Aorta (tissue), 5 donors: ENCODE results near the gene INPP4A. TPM values are rescaled to one million over a fixed set of nuclear protein-coding genes. Genes with fewer than 3 reads are reported as not detected.

ENCODE experiments used
- ATAC-seq: fragments of 200-7000 bp; cut with Tn5 transposase; one replicate; pipeline ENCODE4 v1.9.1; 2022; ENCODE audit warnings: moderate library complexity; ENCODE audit not compliant: low FRiP score
- DNase-seq, 2 donors: peaks; one replicate each; pipeline ENCODE4 v3.0.0-alpha.2; 2020
- H3K27ac ChIP-seq, 2 donors: one replicate each; pipeline ENCODE4 v1.5.1; 2013; ENCODE audit warnings: low read length in 2 of 2, mild to moderate bottlenecking in 2 of 2, moderate library complexity in 2 of 2, control low read depth in 1 of 2, inconsistent platforms in 1 of 2, low read depth in 1 of 2
- H3K27me3 ChIP-seq, 2 donors: one replicate each; pipeline ENCODE4 v1.6.1; 2013; ENCODE audit warnings: control low read depth in 1 of 2, low read length in 1 of 2, mild to moderate bottlenecking in 1 of 2, moderate library complexity in 1 of 2; ENCODE audit not compliant: insufficient read depth in 2 of 2, control insufficient read depth in 1 of 2
- H3K36me3 ChIP-seq, 2 donors: one replicate each; pipeline ENCODE4 v1.6.1; 2013; ENCODE audit warnings: control low read depth in 1 of 2, low read length in 1 of 2, mild to moderate bottlenecking in 1 of 2; ENCODE audit not compliant: insufficient read depth in 2 of 2, control insufficient read depth in 1 of 2
- H3K4me1 ChIP-seq, 2 donors: one replicate each; pipeline ENCODE4 v1.6.1; 2013; ENCODE audit warnings: low read length in 2 of 2, control low read depth in 1 of 2, mild to moderate bottlenecking in 1 of 2, moderate library complexity in 1 of 2; ENCODE audit not compliant: insufficient read depth in 2 of 2, control insufficient read depth in 1 of 2
- H3K4me3 ChIP-seq, 2 donors: one replicate each; pipeline ENCODE4 v1.5.1; 2013; ENCODE audit warnings: low read length in 2 of 2, control low read depth in 1 of 2, mild to moderate bottlenecking in 1 of 2
- H3K9me3 ChIP-seq: one replicate; pipeline ENCODE4 v1.6.1; 2013; ENCODE audit warnings: mild to moderate bottlenecking, low read length; ENCODE audit not compliant: control insufficient read depth
- WGBS, 2 donors: extraction: QIAGEN DNeasy Blood & Tissue Kit; methylation state at CpG; one replicate each; pipeline ENCODE4 v1.1.7; 2013; 5-methylcytosine and 5-hydroxymethylcytosine counted together
- intact Hi-C, 2 donors: fragments of 100-400 bp; cut with DNase I; formaldehyde crosslinking; loops; one replicate each; pipeline versions ENCODE4 v1.14.2 to v1.15.0; 2022
- polyA plus RNA-seq, 2 donors: library from polyadenylated mRNA; stranded (reverse); fragments of 200-250 nt; gene quantifications; one replicate each; pipeline ENCODE4 v1.2.3, GENCODE V29; 2013
- total RNA-seq, 2 donors: library from RNA; stranded (reverse); fragmentation: NEBNext Ultra II Directional; extraction: Animal tissue kit (Norgen Biotek cat#: 25700); gene quantifications; one replicate each; pipeline ENCODE4 v1.2.1, GENCODE V29; 2021
- donor health status: healthy with polysubstance abuse.
- donor health status: Bipolar disorder and iron deficiency.
- donor health status: DM: no; HTN: no; CAD: no.
- donor health status: DM: no; HTN: no; CAD: no.
- donor health status: DM: yes; HTN: yes; CAD: no.

Gene INPP4A
- total and polyA plus RNA-seq, 4 donors, result 2.9 to 43.4 (median 21.4) TPM

- DNase-seq, result no peak
- H3K27me3 ChIP-seq, result no peaks in the 10 kb centered on the region
- intact Hi-C loops, result no loop called here
- 97 to 99% methylated on average over 4 of the region's 4 CpGs for WGBS, 2 donors
- H3K4me1 ChIP-seq, result peaks cover 0 to 14% of the 10 kb centered on the region in 2 donors
- no peaks in the 10 kb centered on the region for H3K9me3 ChIP-seq
- no peak overlapping the region for H3K27ac ChIP-seq
- no peak for ATAC-seq
- H3K36me3 ChIP-seq, result no peaks in the 10 kb centered on the region
- H3K4me3 ChIP-seq, result no peak overlapping the region
These were observed 56.6 kb downstream of the INPP4A start for GRCh38 chr2:98501223-98501622.

DNA sequence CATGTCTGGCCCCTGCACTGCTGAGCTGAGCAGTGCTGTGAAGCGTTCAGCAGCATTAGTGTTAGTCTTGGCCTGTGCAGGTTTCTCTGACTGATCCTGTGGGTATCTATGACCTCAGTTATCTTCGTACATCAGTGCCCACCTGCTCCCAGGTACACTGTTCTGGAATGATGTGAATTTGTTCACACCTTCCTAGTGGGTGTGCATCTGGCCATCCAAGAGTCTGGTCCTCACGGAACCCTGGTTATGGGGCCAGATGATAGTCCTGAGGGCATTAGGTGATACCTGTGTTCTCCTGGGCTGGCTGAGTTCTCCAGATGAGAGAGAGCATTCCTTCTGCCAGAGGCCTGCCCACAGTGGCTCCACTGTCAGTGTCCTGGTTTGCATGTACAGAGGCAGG lies 57.2 kb downstream of the INPP4A start:
- DNase-seq, result no peak
- WGBS, 2 donors, result 88 to 91% methylated on average over 3 of the region's 3 CpGs
- Histone ChIP-seq H3K4me3 (no peak overlapping the region), H3K27me3 (no peaks in the 10 kb centered on the region), H3K4me1 (peaks cover 0 to 14% of the 10 kb centered on the region in 2 donors), H3K27ac (peak overlapping the region in 1 of 2 donors; percentile 2), H3K36me3 (no peaks in the 10 kb centered on the region), H3K9me3 (no peaks in the 10 kb centered on the region)
- intact Hi-C loops, result no loop called here
- no peak for ATAC-seq

GRCh38 chr2:98502556-98503335 lies 58.1 kb downstream of the INPP4A start:
- DNase-seq (no peak), ATAC-seq (no peak)
- 52 to 59% methylated on average over 4 of the region's 4 CpGs for WGBS, 2 donors
- Histone ChIP-seq H3K9me3 (no peaks in the 10 kb centered on the region), H3K36me3 (no peaks in the 10 kb centered on the region), H3K4me3 (no peak overlapping the region), H3K27ac (peak overlapping the region in 1 of 2 donors; percentile 26), H3K27me3 (no peaks in the 10 kb centered on the region), H3K4me1 (peaks cover 0 to 14% of the 10 kb centered on the region in 2 donors)
- intact Hi-C loops, result no loop called here

- H3K4me1 ChIP-seq, result peaks cover 0 to 14% of the 10 kb centered on the region in 2 donors
- no peaks in the 10 kb centered on the region for H3K27me3 ChIP-seq
- H3K27ac ChIP-seq, result no peak overlapping the region
- H3K9me3 ChIP-seq, result no peaks in the 10 kb centered on the region
- DNase-seq, result no peak
- 89 to 94% methylated on average over 2 of the region's 2 CpGs for whole genome bisulfite sequencing, 2 donors
- ATAC-seq, result no peak
- H3K4me3 ChIP-seq, result no peak overlapping the region
- intact Hi-C loops, result no loop called here
- H3K36me3 ChIP-seq, result no peaks in the 10 kb centered on the region
These were observed 58.9 kb downstream of the INPP4A start for GRCh38 chr2:98503481-98504105.

DNA sequence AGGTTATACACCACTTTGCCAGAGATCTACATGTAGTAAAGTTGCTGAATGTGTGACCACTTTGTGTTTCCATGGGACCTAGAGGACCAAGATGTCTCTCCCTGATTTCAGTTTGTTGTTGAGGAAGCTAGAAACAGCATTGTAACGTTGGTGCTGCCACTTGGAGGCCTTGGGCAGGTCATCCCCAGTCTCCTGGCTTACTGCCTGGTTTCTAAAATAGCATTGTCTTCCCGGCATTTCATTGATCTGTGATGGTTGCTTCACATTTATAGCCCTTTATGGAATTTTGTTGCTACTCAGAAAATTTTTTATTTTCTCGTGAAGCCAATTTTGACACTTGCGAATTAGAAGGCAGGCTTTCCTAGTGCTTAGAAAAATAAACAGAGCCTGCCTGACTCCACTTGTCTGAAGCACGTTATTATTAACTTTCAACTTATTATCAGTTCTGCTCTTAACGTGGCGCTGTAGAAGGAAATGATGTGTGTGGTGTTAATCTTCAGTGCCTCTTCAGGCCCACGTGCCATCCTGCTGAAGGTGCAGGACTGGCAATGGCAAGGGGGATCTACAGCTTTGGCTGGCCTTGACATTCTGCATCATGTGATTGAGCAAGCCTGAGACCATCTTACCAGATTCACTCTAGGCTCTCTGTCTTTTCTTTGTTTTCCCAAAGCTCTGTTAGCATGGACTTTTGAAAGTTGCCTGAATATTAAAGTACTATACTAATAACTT lies 59.9 kb downstream of the INPP4A start:
- H3K27ac ChIP-seq, result no peak overlapping the region
- 11% methylated on average over 8 of the region's 8 CpGs for WGBS, 2 donors
- H3K27me3 ChIP-seq, result no peaks in the 10 kb centered on the region
- intact Hi-C loops, result no loop called here
- peaks cover 0 to 14% of the 10 kb centered on the region in 2 donors for H3K4me1 ChIP-seq
- ATAC-seq (peak; percentile 47), DNase-seq (no peak)
- H3K9me3 ChIP-seq, result no peaks in the 10 kb centered on the region
- no peak overlapping the region for H3K4me3 ChIP-seq
- H3K36me3 ChIP-seq, result no peaks in the 10 kb centered on the region

GRCh38 chr2:98505311-98505808 lies 60.7 kb downstream of the INPP4A start:
- peak in 1 of 2 donors; percentile 80 for DNase-seq
- Histone ChIP-seq H3K27me3 (no peaks in the 10 kb centered on the region), H3K36me3 (no peaks in the 10 kb centered on the region), H3K9me3 (no peaks in the 10 kb centered on the region), H3K27ac (no peak overlapping the region), H3K4me1 (peaks cover 0 to 14% of the 10 kb centered on the region in 2 donors), H3K4me3 (no peak overlapping the region)
- ATAC-seq, result no peak
- WGBS, 2 donors, result 83 to 84% methylated on average over 7 of the region's 7 CpGs
- intact Hi-C loops, result no loop called here

DNA sequence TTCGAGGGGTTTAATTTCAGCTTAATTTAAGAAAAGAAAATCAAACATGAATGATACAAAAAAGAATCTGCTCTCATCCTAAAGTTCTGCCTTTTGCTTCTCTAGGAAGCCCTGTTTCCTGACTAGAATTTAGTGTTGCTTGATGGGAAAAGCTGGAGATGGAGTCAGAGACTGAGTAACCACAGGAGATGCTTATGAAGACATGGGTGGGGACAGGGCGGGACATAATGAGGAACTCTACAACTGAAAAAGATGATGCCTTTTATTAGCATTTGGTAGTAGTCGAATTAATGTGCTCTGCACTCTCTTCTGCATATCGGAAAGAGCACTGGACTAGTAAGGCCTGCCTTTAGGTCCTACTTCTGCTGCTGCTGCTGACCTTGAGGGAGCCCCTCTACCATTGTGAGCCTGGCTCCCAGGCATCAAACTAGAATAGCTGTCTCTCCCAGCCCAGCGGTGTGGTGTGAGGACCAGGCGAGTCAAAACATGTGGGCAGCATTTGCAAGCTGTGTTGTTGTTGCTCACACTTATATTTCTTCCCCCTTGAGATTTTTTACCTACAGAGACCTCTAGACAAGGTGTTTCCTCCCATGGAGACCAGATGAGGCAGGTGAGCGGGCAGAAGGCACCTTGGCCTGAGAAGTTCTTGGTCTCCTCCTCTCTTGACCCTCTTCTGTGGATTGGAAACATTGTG lies 61.5 kb downstream of the INPP4A start:
- no peak for ATAC-seq

GRCh38 chr2:98506881-98507280 lies 62.2 kb downstream of the INPP4A start:
- ATAC-seq (no peak), DNase-seq (no peak)
- 87 to 89% methylated on average over 8 of the region's 8 CpGs for WGBS, 2 donors
- intact Hi-C loops, result no loop called here
- Histone ChIP-seq H3K36me3 (no peaks in the 10 kb centered on the region), H3K27ac (no peak overlapping the region), H3K4me1 (peaks cover 0 to 14% of the 10 kb centered on the region in 2 donors), H3K9me3 (no peaks in the 10 kb centered on the region), H3K4me3 (no peak overlapping the region), H3K27me3 (no peaks in the 10 kb centered on the region)

More for the DNA sequence above, 61.5 kb downstream of the INPP4A start:
- H3K4me3 ChIP-seq, result no peak overlapping the region
- DNase-seq, result no peak
- no peaks in the 10 kb centered on the region for H3K9me3 ChIP-seq
- peaks cover 0 to 14% of the 10 kb centered on the region in 2 donors for H3K4me1 ChIP-seq
- no peaks in the 10 kb centered on the region for H3K27me3 ChIP-seq
- intact Hi-C loops, result no loop called here
- 79 to 82% methylated on average over 7 of the region's 7 CpGs for WGBS, 2 donors
- H3K27ac ChIP-seq, result no peak overlapping the region
- no peaks in the 10 kb centered on the region for H3K36me3 ChIP-seq
